H1 (cell line): Measurements from ENCODE around the gene MMP17. TPM values are rescaled to one million over a fixed set of nuclear protein-coding genes. Genes with fewer than 3 reads are reported as not detected.

Experiments used
- CTCF ChIA-PET: fragments of 300-600 bp; sonication (Branson Sonifier 250); formaldehyde crosslinking; loops from one replicate; lab custom pipeline; 2021; ENCODE audit not compliant: partially characterized antibody; lab: Charles Lee
- POLR2A ChIA-PET: fragments of 300-600 bp; sonication (Branson Sonifier 250); formaldehyde crosslinking; loops from one replicate; lab custom pipeline; 2021; ENCODE audit warnings: inconsistent platforms; ENCODE audit not compliant: partially characterized antibody; lab: Charles Lee
- DNase-seq, 2 experiments: peaks; one replicate each; pipeline versions ENCODE4 v3.0.0 to v3.0.0-alpha.2; 2010 to 2022; ENCODE audit warnings: low spot score in 2 of 2, low read depth in 1 of 2, mixed read lengths in 1 of 2
- FAIRE-seq: peaks from 2 replicates; lab custom pipeline; 2011; peaks lifted over from hg19 to GRCh38; lab: Jason Lieb, UNC
- H2AFZ ChIP-seq: 2 replicates; pipeline ENCODE4 v1.8.1; 2012; ENCODE audit warnings: low read length, inconsistent platforms
- H2AK5ac ChIP-seq: 2 replicates; pipeline ENCODE4 v1.6.1; 2013; ENCODE audit warnings: low read depth, low read length
- H2BK120ac ChIP-seq: replicated peaks from 2 replicates; pipeline ENCODE3; 2013; ENCODE audit warnings: low read depth, low read length, inconsistent platforms
- H2BK12ac ChIP-seq: 2 replicates; pipeline ENCODE4 v1.6.1; 2013; ENCODE audit warnings: low read depth, low read length
- H2BK15ac ChIP-seq: 2 replicates; pipeline ENCODE4 v1.6.1; 2013; ENCODE audit warnings: low read length
- H2BK20ac ChIP-seq: 2 replicates; pipeline ENCODE4 v1.6.1; 2013; ENCODE audit warnings: low read length
- H2BK5ac ChIP-seq: 2 replicates; pipeline ENCODE4 v1.6.1; 2013; ENCODE audit warnings: low read depth, low read length
- H3K14ac ChIP-seq: 2 replicates; pipeline ENCODE4 v1.6.1; 2013; ENCODE audit warnings: inconsistent platforms; ENCODE audit not compliant: insufficient read length
- H3K18ac ChIP-seq: 2 replicates; pipeline ENCODE4 v1.6.1; 2013; ENCODE audit warnings: low read length; ENCODE audit errors: extremely low read depth
- H3K23ac ChIP-seq: 2 replicates; pipeline ENCODE4 v1.6.1; 2013; ENCODE audit warnings: inconsistent platforms; ENCODE audit not compliant: insufficient read length
- H3K23me2 ChIP-seq: 2 replicates; pipeline ENCODE4 v1.6.1; 2013; ENCODE audit warnings: low read depth, low read length
- H3K27ac ChIP-seq: 2 replicates; pipeline ENCODE4 v1.6.1; 2011; ENCODE audit warnings: low read depth, low read length, inconsistent platforms
- H3K27me3 ChIP-seq, 4 experiments: replicated peaks in 1 of 4; 1 replicate in 1 of 4; 2 replicates in 3 of 4; pipeline versions ENCODE4 v1.6.1 to v1.8.1; 2011 to 2013; ENCODE audit warnings: low read length in 3 of 4, mild to moderate bottlenecking in 3 of 4, inconsistent platforms in 2 of 4, mixed read lengths in 2 of 4, moderate library complexity in 1 of 4; ENCODE audit not compliant: control insufficient read depth in 3 of 4, insufficient read depth in 3 of 4; ENCODE audit errors: extremely low read depth in 1 of 4
- H3K36me3 ChIP-seq, 4 experiments: 2 replicates each; pipeline versions ENCODE4 v1.6.1 to v1.8.1; 2011 to 2013; ENCODE audit warnings: mild to moderate bottlenecking in 4 of 4, low read length in 3 of 4, moderate library complexity in 2 of 4, control low read depth in 1 of 4, inconsistent platforms in 1 of 4; ENCODE audit not compliant: insufficient read depth in 4 of 4, control insufficient read depth in 2 of 4
- H3K4ac ChIP-seq: replicated peaks from 2 replicates; pipeline ENCODE3; 2013; ENCODE audit warnings: low read length, low read depth, mixed read lengths, inconsistent platforms; ENCODE audit not compliant: insufficient read length
- H3K4me1 ChIP-seq, 4 experiments: replicated peaks in 1 of 4; 1 replicate in 1 of 4; 2 replicates in 3 of 4; pipeline versions ENCODE4 v1.6.1 to v1.8.1; 2011 to 2013; ENCODE audit warnings: low read length in 3 of 4, inconsistent platforms in 2 of 4, mixed read lengths in 1 of 4; ENCODE audit not compliant: insufficient read depth in 4 of 4, control insufficient read depth in 3 of 4
- H3K4me2 ChIP-seq, 2 experiments: 2 replicates each; pipeline versions ENCODE4 v1.6.1 to v1.8.1; 2011 to 2013; ENCODE audit warnings: low read depth in 2 of 2, low read length in 2 of 2, control low read depth in 1 of 2, inconsistent platforms in 1 of 2, mild to moderate bottlenecking in 1 of 2; ENCODE audit not compliant: insufficient read depth in 1 of 2
- H3K4me3 ChIP-seq, 4 experiments: fragments of 200-600, 300-600 bp in 1 of 4; sonication (generic), shearing (Covaris generic), sonication (Bioruptor Twin) in 1 of 4; 2 replicates each; pipeline versions ENCODE4 v1.5.1 to v1.8.1; 2011 to 2016; ENCODE audit warnings: low read length in 4 of 4, low read depth in 3 of 4, control low read depth in 2 of 4, inconsistent platforms in 2 of 4, mild to moderate bottlenecking in 2 of 4, mixed read lengths in 1 of 4, moderate library complexity in 1 of 4; ENCODE audit not compliant: insufficient read depth in 2 of 4; ENCODE audit errors: extremely low read depth in 1 of 4
- H3K56ac ChIP-seq: replicated peaks from 2 replicates; pipeline ENCODE3; 2013; ENCODE audit warnings: low read depth, mild to moderate bottlenecking, mixed read lengths, low read length, inconsistent platforms; ENCODE audit not compliant: insufficient read length
- H3K79me1 ChIP-seq: 2 replicates; pipeline ENCODE4 v1.6.1; 2013; ENCODE audit warnings: low read depth, low read length, control low read depth
- H3K79me2 ChIP-seq, 2 experiments: 2 replicates each; pipeline versions ENCODE4 v1.6.1 to v1.8.1; 2012 to 2013; ENCODE audit warnings: low read length in 2 of 2, mild to moderate bottlenecking in 2 of 2, inconsistent platforms in 1 of 2; ENCODE audit not compliant: insufficient read depth in 2 of 2, control insufficient read depth in 1 of 2
- H3K9ac ChIP-seq, 4 experiments: replicated peaks in 1 of 4; 1 replicate in 1 of 4; 2 replicates in 3 of 4; pipeline versions ENCODE4 v1.6.1 to v1.8.1; 2011 to 2013; ENCODE audit warnings: low read depth in 3 of 4, low read length in 3 of 4, control low read depth in 2 of 4, mild to moderate bottlenecking in 2 of 4, moderate library complexity in 2 of 4, inconsistent platforms in 1 of 4; ENCODE audit errors: extremely low read depth in 1 of 4
- H3K9me3 ChIP-seq, 2 experiments: 2 replicates each; pipeline versions ENCODE4 v1.6.1 to v1.8.1; 2012 to 2013; ENCODE audit warnings: mild to moderate bottlenecking in 2 of 2, moderate library complexity in 2 of 2, control low read depth in 1 of 2, inconsistent platforms in 1 of 2, low read depth in 1 of 2, low read length in 1 of 2, mixed read lengths in 1 of 2; ENCODE audit not compliant: insufficient read depth in 2 of 2
- H4K20me1 ChIP-seq, 2 experiments: replicated peaks in 1 of 2; 2 replicates each; pipeline versions ENCODE3 to v1.8.1; 2011 to 2013; ENCODE audit warnings: inconsistent platforms in 2 of 2, low read length in 2 of 2, mild to moderate bottlenecking in 1 of 2; ENCODE audit not compliant: insufficient read depth in 2 of 2, control insufficient read depth in 1 of 2
- H4K5ac ChIP-seq: 2 replicates; pipeline ENCODE4 v1.6.1; 2013; ENCODE audit warnings: low read length, low read depth, mixed read lengths, inconsistent platforms; ENCODE audit not compliant: insufficient read length
- H4K8ac ChIP-seq: 2 replicates; pipeline ENCODE4 v1.8.0; 2013; ENCODE audit warnings: mild to moderate bottlenecking, moderate library complexity, low read length, inconsistent platforms; ENCODE audit not compliant: insufficient read depth; ENCODE audit errors: extremely low read depth
- H4K91ac ChIP-seq: replicated peaks from 2 replicates; pipeline ENCODE3; 2013; ENCODE audit warnings: low read length, mixed read lengths, inconsistent platforms; ENCODE audit not compliant: insufficient read length
- BRCA1 ChIP-seq: IDR thresholded peaks from 2 replicates; pipeline ENCODE4 v1.6.1; 2012; ENCODE audit warnings: low read depth, low read length, improper control_type of control experiment
- KDM1A ChIP-seq: fragments of 200-600, 300-600 bp; sonication (generic); IDR thresholded peaks from 2 replicates; pipeline ENCODE4 v1.7.1; 2016; ENCODE audit warnings: mild to moderate bottlenecking, low read length, borderline replicate concordance
- MAFK ChIP-seq: IDR thresholded peaks from 2 replicates; pipeline ENCODE4 v1.6.1; 2012; ENCODE audit warnings: low read depth, mild to moderate bottlenecking, improper control_type of control experiment, low read length
- SIRT6 ChIP-seq: IDR thresholded peaks from one replicate; pipeline ENCODE4 v1.7.1; 2012; ENCODE audit warnings: low read length, inconsistent platforms
- SIX5 ChIP-seq: IDR thresholded peaks from 2 replicates; pipeline ENCODE4 v1.6.1; 2011; ENCODE audit warnings: mild to moderate bottlenecking, low read depth, low read length
- WGBS, 2 experiments: shearing (Covaris generic) in 1 of 2; methylation state at CpG; one replicate each; pipeline versions ENCODE4 v1.1.6 to v1.1.7; 2013 to 2015; ENCODE audit warnings: low lambda C conversion rate in 2 of 2, mixed read lengths in 2 of 2, inconsistent platforms in 1 of 2, low coverage in 1 of 2, missing lambda C conversion rate in 1 of 2; ENCODE audit not compliant: insufficient replicate concordance in 2 of 2, insufficient coverage in 1 of 2, insufficient read length in 1 of 2; ENCODE audit errors: extremely low coverage in 1 of 2, missing lambda C conversion rate in 1 of 2; 5-methylcytosine and 5-hydroxymethylcytosine counted together
- polyA plus RNA-seq, 7 experiments: library from polyadenylated mRNA; depleted of rRNA in 3 of 7; stranded (reverse) in 5 of 7; unstranded in 2 of 7; fragments of >200 nt in 5 of 7; fragments of 200-250 nt in 2 of 7; gene quantifications; 1 replicate in 5 of 7; 2 replicates in 1 of 7; 4 replicates in 1 of 7; pipeline versions ENCODE4 v1.2.1 to v1.2.3, GENCODE V29; 2011 to 2013; ENCODE audit warnings: missing spikeins in 2 of 7, mixed read lengths in 2 of 7
- total RNA-seq: library from RNA; stranded (reverse); fragmentation: NEBNext Ultra II Directional; extraction: Animal tissue kit (Norgen Biotek cat#: 25700); gene quantifications from 2 replicates; pipeline ENCODE4 v1.2.1, GENCODE V29; 2021

The MMP17 gene
- total and polyA plus RNA-seq, 2 of the 8 experiments (the other 6 are each of a cell fraction or from before 2014, with no cell fraction given): 41.3 to 53.8 TPM

GRCh38 chr12:131800594-131801135 lies 27.5 kb upstream of the MMP17 start:
- Histone ChIP-seq H2BK5ac (no peak overlapping the region; the same call in 1 of the 2 replicates), H3K18ac (no peak overlapping the region), H4K5ac (no peak overlapping the region), H3K14ac (no peak overlapping the region), H3K36me3 (peaks cover 2 to 13% (median 6%) of the 10 kb centered on the region in 4 experiments; a peak in 6 of 8 replicates), H3K27ac (no peak overlapping the region), H3K27me3 (no peaks in the 10 kb centered on the region), H2BK15ac (no peak overlapping the region), H3K9ac (no peak overlapping the region), H3K79me1 (no peaks in the 10 kb centered on the region), H3K9me3 (no peaks in the 10 kb centered on the region; a peak in 1 of 4 replicates), H2BK12ac (no peak overlapping the region), H3K4me2 (no peak overlapping the region), H2BK120ac (no peak overlapping the region), H2AFZ (no peak overlapping the region), H2AK5ac (no peak overlapping the region), H3K4me1 (peaks cover 0 to 8% (median 5%) of the 10 kb centered on the region in 4 experiments; a peak in 6 of 7 replicates), H4K8ac (no peak overlapping the region), H3K23me2 (no peaks in the 10 kb centered on the region), H4K91ac (no peak overlapping the region), H3K79me2 (no peaks in the 10 kb centered on the region), H3K4me3 (no peak overlapping the region), H3K4ac (no peak overlapping the region), H2BK20ac (no peak overlapping the region), H4K20me1 (no peaks in the 10 kb centered on the region), H3K23ac (no peak overlapping the region), H3K56ac (no peak overlapping the region)
- ChIA-PET POLR2A (no interaction called here), CTCF (no interaction called here)
- DNase-seq: no peak
- TF ChIP-seq MAFK: no peak
- no peak for TF ChIP-seq SIRT6
- TF ChIP-seq BRCA1: no peak
- TF ChIP-seq SIX5: no peak
- TF ChIP-seq KDM1A: no peak
- no peak for FAIRE-seq
- WGBS, 2 experiments: 91% methylated on average over 20 of the region's 20 CpGs; no CpG with 5 or more reads in 1 of the 2 experiments
